GM23338 (cell line): ENCODE measurements around the gene PPP6R3. TPM values are rescaled to one million over a fixed set of nuclear protein-coding genes. Genes with fewer than 3 reads are reported as not detected.

Experiments used
- CREB1 ChIP-seq: fragments of 250-450 bp; sonication (Bioruptor Pico); IDR thresholded peaks from 2 replicates; pipeline ENCODE4 v1.5.0; 2020; ENCODE audit warnings: low read depth, mild to moderate bottlenecking, moderate library complexity
- EZH2phosphoT487 ChIP-seq: fragments of 200-600 bp; sonication (generic); IDR thresholded peaks from one replicate; pipeline ENCODE4 v1.8.1; 2018; ENCODE audit warnings: antibody characterized with exemption; ENCODE audit not compliant: unreplicated experiment
- JUNB ChIP-seq: IDR thresholded peaks from one replicate; pipeline ENCODE4 v1.6.1; 2016; ENCODE audit warnings: antibody characterized with exemption; ENCODE audit not compliant: unreplicated experiment
- STAT1 ChIP-seq: IDR thresholded peaks from one replicate; pipeline ENCODE4 v1.6.1; 2016; ENCODE audit warnings: antibody characterized with exemption; ENCODE audit not compliant: unreplicated experiment
- ZNF331 ChIP-seq: fragments of 250-450 bp; sonication (Bioruptor Pico); IDR thresholded peaks from 2 replicates; pipeline ENCODE4 v1.5.0; 2020; ENCODE audit warnings: low read depth, mild to moderate bottlenecking, moderate library complexity
- polyA plus RNA-seq: library from polyadenylated mRNA; unstranded; fragments of >200 nt; fragmentation: Nextera tagmentation; extraction: Ambion mirVana; gene quantifications from 2 replicates; pipeline ENCODE4 v1.2.1, GENCODE V29; 2016
- total RNA-seq: library from RNA; depleted of rRNA; stranded (reverse); fragments of >200 nt; shearing (Covaris generic); gene quantifications from 2 replicates; pipeline ENCODE4 v1.2.3, GENCODE V29; 2014
- TF ChIP-seq, protein P1 (sequence below): fragments of 250-450 bp; sonication (Bioruptor Pico); IDR thresholded peaks from 2 replicates; pipeline ENCODE4 v1.5.0; 2020; ENCODE audit warnings: mild to moderate bottlenecking, moderate library complexity
- TF ChIP-seq, protein P2 (sequence below): IDR thresholded peaks from 2 replicates; pipeline ENCODE4 v1.6.1; 2016; ENCODE audit warnings: antibody characterized with exemption
- TF ChIP-seq, protein P3 (sequence below), 2 experiments: fragments of 200-600 bp in 1 of 2; sonication (generic) in 1 of 2; conservative IDR thresholded peaks; 2 replicates each; pipeline versions ENCODE4 v1.5.1 to v1.6.1; 2016 to 2017; ENCODE audit warnings: antibody characterized with exemption in 2 of 2, low read depth in 2 of 2, mild to moderate bottlenecking in 2 of 2, moderate library complexity in 1 of 2

The PPP6R3 gene
- total and polyA plus RNA-seq, 2 experiments from 2014 or later: 170 to 268 TPM

DNA sequence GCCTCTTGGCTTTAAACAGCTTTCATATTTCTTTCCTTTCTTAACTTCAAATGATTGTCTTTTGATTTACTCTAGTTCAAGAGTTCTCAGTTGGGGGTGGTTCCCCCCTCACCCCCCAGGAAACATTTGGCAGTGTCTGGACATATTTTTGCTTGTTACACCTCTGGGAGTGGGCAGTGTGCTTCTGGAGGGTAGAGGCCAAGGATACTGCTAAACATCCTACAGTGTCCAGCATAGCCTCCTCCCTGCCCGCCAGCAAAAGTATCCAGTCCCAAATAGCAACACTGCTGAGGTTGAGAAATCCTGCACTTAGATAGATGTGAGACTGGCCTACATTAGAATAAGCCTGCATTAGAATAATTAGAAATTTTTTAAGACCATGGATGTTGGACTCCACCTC is 3.2 kb downstream of the PPP6R3 start (continued):
- TF ChIP-seq, protein P1, sequence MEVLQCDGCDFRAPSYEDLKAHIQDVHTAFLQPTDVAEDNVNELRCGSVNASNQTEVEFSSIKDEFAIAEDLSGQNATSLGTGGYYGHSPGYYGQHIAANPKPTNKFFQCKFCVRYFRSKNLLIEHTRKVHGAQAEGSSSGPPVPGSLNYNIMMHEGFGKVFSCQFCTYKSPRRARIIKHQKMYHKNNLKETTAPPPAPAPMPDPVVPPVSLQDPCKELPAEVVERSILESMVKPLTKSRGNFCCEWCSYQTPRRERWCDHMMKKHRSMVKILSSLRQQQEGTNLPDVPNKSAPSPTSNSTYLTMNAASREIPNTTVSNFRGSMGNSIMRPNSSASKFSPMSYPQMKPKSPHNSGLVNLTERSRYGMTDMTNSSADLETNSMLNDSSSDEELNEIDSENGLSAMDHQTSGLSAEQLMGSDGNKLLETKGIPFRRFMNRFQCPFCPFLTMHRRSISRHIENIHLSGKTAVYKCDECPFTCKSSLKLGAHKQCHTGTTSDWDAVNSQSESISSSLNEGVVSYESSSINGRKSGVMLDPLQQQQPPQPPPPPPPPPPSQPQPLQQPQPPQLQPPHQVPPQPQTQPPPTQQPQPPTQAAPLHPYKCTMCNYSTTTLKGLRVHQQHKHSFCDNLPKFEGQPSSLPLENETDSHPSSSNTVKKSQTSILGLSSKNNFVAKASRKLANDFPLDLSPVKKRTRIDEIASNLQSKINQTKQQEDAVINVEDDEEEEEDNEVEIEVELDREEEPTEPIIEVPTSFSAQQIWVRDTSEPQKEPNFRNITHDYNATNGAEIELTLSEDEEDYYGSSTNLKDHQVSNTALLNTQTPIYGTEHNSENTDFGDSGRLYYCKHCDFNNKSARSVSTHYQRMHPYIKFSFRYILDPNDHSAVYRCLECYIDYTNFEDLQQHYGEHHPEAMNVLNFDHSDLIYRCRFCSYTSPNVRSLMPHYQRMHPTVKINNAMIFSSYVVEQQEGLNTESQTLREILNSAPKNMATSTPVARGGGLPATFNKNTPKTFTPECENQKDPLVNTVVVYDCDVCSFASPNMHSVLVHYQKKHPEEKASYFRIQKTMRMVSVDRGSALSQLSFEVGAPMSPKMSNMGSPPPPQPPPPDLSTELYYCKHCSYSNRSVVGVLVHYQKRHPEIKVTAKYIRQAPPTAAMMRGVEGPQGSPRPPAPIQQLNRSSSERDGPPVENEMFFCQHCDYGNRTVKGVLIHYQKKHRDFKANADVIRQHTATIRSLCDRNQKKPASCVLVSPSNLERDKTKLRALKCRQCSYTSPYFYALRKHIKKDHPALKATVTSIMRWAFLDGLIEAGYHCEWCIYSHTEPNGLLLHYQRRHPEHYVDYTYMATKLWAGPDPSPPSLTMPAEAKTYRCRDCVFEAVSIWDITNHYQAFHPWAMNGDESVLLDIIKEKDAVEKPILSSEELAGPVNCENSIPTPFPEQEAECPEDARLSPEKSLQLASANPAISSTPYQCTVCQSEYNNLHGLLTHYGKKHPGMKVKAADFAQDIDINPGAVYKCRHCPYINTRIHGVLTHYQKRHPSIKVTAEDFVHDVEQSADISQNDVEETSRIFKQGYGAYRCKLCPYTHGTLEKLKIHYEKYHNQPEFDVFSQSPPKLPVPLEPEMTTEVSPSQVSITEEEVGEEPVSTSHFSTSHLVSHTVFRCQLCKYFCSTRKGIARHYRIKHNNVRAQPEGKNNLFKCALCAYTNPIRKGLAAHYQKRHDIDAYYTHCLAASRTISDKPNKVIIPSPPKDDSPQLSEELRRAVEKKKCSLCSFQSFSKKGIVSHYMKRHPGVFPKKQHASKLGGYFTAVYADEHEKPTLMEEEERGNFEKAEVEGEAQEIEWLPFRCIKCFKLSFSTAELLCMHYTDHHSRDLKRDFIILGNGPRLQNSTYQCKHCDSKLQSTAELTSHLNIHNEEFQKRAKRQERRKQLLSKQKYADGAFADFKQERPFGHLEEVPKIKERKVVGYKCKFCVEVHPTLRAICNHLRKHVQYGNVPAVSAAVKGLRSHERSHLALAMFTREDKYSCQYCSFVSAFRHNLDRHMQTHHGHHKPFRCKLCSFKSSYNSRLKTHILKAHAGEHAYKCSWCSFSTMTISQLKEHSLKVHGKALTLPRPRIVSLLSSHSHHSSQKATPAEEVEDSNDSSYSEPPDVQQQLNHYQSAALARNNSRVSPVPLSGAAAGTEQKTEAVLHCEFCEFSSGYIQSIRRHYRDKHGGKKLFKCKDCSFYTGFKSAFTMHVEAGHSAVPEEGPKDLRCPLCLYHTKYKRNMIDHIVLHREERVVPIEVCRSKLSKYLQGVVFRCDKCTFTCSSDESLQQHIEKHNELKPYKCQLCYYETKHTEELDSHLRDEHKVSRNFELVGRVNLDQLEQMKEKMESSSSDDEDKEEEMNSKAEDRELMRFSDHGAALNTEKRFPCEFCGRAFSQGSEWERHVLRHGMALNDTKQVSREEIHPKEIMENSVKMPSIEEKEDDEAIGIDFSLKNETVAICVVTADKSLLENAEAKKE (CRISPR knock-in tag): no peak
- TF ChIP-seq CREB1 (CRISPR knock-in tag): no peak
- TF ChIP-seq, protein P2, sequence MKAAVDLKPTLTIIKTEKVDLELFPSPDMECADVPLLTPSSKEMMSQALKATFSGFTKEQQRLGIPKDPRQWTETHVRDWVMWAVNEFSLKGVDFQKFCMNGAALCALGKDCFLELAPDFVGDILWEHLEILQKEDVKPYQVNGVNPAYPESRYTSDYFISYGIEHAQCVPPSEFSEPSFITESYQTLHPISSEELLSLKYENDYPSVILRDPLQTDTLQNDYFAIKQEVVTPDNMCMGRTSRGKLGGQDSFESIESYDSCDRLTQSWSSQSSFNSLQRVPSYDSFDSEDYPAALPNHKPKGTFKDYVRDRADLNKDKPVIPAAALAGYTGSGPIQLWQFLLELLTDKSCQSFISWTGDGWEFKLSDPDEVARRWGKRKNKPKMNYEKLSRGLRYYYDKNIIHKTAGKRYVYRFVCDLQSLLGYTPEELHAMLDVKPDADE: no peak
- no peak for TF ChIP-seq ZNF331 (CRISPR knock-in tag)
- no peak for TF ChIP-seq JUNB
- TF ChIP-seq, protein P3, sequence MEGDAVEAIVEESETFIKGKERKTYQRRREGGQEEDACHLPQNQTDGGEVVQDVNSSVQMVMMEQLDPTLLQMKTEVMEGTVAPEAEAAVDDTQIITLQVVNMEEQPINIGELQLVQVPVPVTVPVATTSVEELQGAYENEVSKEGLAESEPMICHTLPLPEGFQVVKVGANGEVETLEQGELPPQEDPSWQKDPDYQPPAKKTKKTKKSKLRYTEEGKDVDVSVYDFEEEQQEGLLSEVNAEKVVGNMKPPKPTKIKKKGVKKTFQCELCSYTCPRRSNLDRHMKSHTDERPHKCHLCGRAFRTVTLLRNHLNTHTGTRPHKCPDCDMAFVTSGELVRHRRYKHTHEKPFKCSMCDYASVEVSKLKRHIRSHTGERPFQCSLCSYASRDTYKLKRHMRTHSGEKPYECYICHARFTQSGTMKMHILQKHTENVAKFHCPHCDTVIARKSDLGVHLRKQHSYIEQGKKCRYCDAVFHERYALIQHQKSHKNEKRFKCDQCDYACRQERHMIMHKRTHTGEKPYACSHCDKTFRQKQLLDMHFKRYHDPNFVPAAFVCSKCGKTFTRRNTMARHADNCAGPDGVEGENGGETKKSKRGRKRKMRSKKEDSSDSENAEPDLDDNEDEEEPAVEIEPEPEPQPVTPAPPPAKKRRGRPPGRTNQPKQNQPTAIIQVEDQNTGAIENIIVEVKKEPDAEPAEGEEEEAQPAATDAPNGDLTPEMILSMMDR (conservative IDR thresholded peaks at IDR 0.05; ENCODE audit: low read depth in 2 of 2): no peak
- TF ChIP-seq EZH2phosphoT487: no peak
- no peak for TF ChIP-seq STAT1
